H9 (cell line): ENCODE data around the gene BACH1. TPM values are rescaled to one million over a fixed set of nuclear protein-coding genes. Genes with fewer than 3 reads are reported as not detected.

ENCODE experiments used
- DNase-seq: peaks from one replicate; pipeline ENCODE4 v3.0.0-alpha.2; 2017
- H2AFZ ChIP-seq: one replicate; pipeline ENCODE4 v1.6.1; 2013; ENCODE audit warnings: mild to moderate bottlenecking, low read length, control low read depth, moderate library complexity
- H2AK5ac ChIP-seq: 2 replicates; pipeline ENCODE4 v1.6.1; 2013; ENCODE audit warnings: low read length, control low read depth, mixed read lengths; ENCODE audit not compliant: insufficient read length
- H2BK120ac ChIP-seq: one replicate; pipeline ENCODE4 v1.6.1; 2013; ENCODE audit warnings: low read depth, mild to moderate bottlenecking, low read length, control low read depth, inconsistent platforms; ENCODE audit not compliant: poor library complexity, severe bottlenecking
- H2BK12ac ChIP-seq: 2 replicates; pipeline ENCODE4 v1.6.1; 2013; ENCODE audit warnings: low read length, control low read depth, mixed read lengths, low read depth; ENCODE audit not compliant: insufficient read length
- H2BK15ac ChIP-seq: 2 replicates; pipeline ENCODE4 v1.6.1; 2013; ENCODE audit warnings: low read depth, low read length, control low read depth
- H2BK20ac ChIP-seq: one replicate; pipeline ENCODE4 v1.6.1; 2013; ENCODE audit warnings: low read depth, mild to moderate bottlenecking, low read length, control low read depth, inconsistent platforms; ENCODE audit not compliant: poor library complexity, severe bottlenecking
- H2BK5ac ChIP-seq: 2 replicates; pipeline ENCODE4 v1.6.1; 2013; ENCODE audit warnings: low read length, control low read depth, mixed read lengths; ENCODE audit not compliant: insufficient read length
- H3K14ac ChIP-seq: 2 replicates; pipeline ENCODE4 v1.6.1; 2013; ENCODE audit warnings: low read length, control low read depth; ENCODE audit not compliant: insufficient read depth
- H3K18ac ChIP-seq: 2 replicates; pipeline ENCODE4 v1.6.1; 2013; ENCODE audit warnings: low read depth, mild to moderate bottlenecking, mixed read lengths, low read length, control low read depth; ENCODE audit not compliant: insufficient read length
- H3K23ac ChIP-seq: 2 replicates; pipeline ENCODE4 v1.6.1; 2013; ENCODE audit warnings: low read length, control low read depth, mixed read lengths, low read depth; ENCODE audit not compliant: insufficient read length
- H3K23me2 ChIP-seq: 2 replicates; pipeline ENCODE4 v1.6.1; 2013; ENCODE audit warnings: low read depth, mild to moderate bottlenecking, mixed read lengths, low read length, control low read depth; ENCODE audit not compliant: insufficient read length, poor library complexity, severe bottlenecking
- H3K27ac ChIP-seq: 2 replicates; pipeline ENCODE4 v1.5.1; 2013; ENCODE audit warnings: low read length, control low read depth, mixed read lengths, low read depth; ENCODE audit not compliant: insufficient read length
- H3K27me3 ChIP-seq: 2 replicates; pipeline ENCODE4 v1.6.1; 2013; ENCODE audit warnings: low read length, control low read depth, inconsistent platforms; ENCODE audit not compliant: insufficient read depth
- H3K4ac ChIP-seq: 2 replicates; pipeline ENCODE4 v1.6.1; 2013; ENCODE audit warnings: low read depth, mild to moderate bottlenecking, control low read depth, inconsistent platforms, low read length, moderate library complexity
- H3K4me1 ChIP-seq: 2 replicates; pipeline ENCODE4 v1.6.1; 2013; ENCODE audit warnings: low read length, control low read depth, inconsistent platforms; ENCODE audit not compliant: insufficient read depth
- H3K4me2 ChIP-seq: 2 replicates; pipeline ENCODE4 v1.6.1; 2013; ENCODE audit warnings: low read length, control low read depth, mixed read lengths; ENCODE audit not compliant: insufficient read length, insufficient read depth
- H3K56ac ChIP-seq: 2 replicates; pipeline ENCODE4 v1.6.1; 2013; ENCODE audit warnings: low read depth, mild to moderate bottlenecking, mixed read lengths, low read length, control low read depth; ENCODE audit not compliant: insufficient read length
- H3K79me1 ChIP-seq: 2 replicates; pipeline ENCODE4 v1.6.1; 2013; ENCODE audit warnings: low read depth, mild to moderate bottlenecking, moderate library complexity, low read length, control low read depth, inconsistent platforms; ENCODE audit not compliant: insufficient read depth, poor library complexity, severe bottlenecking
- H3K79me2 ChIP-seq: 2 replicates; pipeline ENCODE4 v1.6.1; 2013; ENCODE audit warnings: low read length, control low read depth, inconsistent platforms; ENCODE audit not compliant: insufficient read depth
- H3K9ac ChIP-seq: 2 replicates; pipeline ENCODE4 v1.6.1; 2013; ENCODE audit warnings: low read length, control low read depth, mixed read lengths; ENCODE audit not compliant: insufficient read length; ENCODE audit errors: extremely low read depth
- H3K9me3 ChIP-seq: one replicate; pipeline ENCODE4 v1.6.1; 2013; ENCODE audit warnings: low read depth, low read length, inconsistent platforms; ENCODE audit not compliant: control insufficient read depth
- H3T11ph ChIP-seq: one replicate; pipeline ENCODE4 v1.6.1; 2013; ENCODE audit warnings: mild to moderate bottlenecking, low read length, control low read depth, inconsistent platforms
- H4K20me1 ChIP-seq: one replicate; pipeline ENCODE4 v1.6.1; 2013; ENCODE audit not compliant: control insufficient read depth, insufficient read length, insufficient read depth
- H4K5ac ChIP-seq: 2 replicates; pipeline ENCODE4 v1.6.1; 2013; ENCODE audit warnings: low read depth, mild to moderate bottlenecking, mixed read lengths, low read length, control low read depth; ENCODE audit not compliant: insufficient read length
- H4K8ac ChIP-seq: replicated peaks from 2 replicates; pipeline ENCODE4 v1.6.1; 2013; ENCODE audit warnings: low read length, control low read depth, mixed read lengths, low read depth; ENCODE audit not compliant: insufficient read length
- H4K91ac ChIP-seq: 2 replicates; pipeline ENCODE4 v1.6.1; 2013; ENCODE audit warnings: low read depth, mild to moderate bottlenecking, moderate library complexity, mixed read lengths, low read length, control low read depth; ENCODE audit not compliant: insufficient read length
- H3K27ac Mint-ChIP-seq, 3 experiments: 2 replicates in 2 of 3; 3 replicates in 1 of 3; pipeline ENCODE4 v1.8.0; 2020 to 2021; ENCODE audit warnings: mixed read lengths in 3 of 3, mild to moderate bottlenecking in 1 of 3, moderate library complexity in 1 of 3
- H3K27me3 Mint-ChIP-seq: 2 replicates; pipeline ENCODE4 v1.8.0; 2021; ENCODE audit warnings: low read depth, mild to moderate bottlenecking, moderate library complexity, mixed read lengths
- H3K36me3 Mint-ChIP-seq, 3 experiments: 2 replicates in 2 of 3; 3 replicates in 1 of 3; pipeline ENCODE4 v1.8.0; 2020 to 2021; ENCODE audit warnings: low read depth in 3 of 3, mixed read lengths in 3 of 3; ENCODE audit not compliant: insufficient read depth in 1 of 3
- H3K4me1 Mint-ChIP-seq, 2 experiments: 2 replicates each; pipeline ENCODE4 v1.8.0; 2020; ENCODE audit warnings: mixed read lengths in 2 of 2
- H3K4me3 Mint-ChIP-seq, 2 experiments: 2 replicates in 1 of 2; 3 replicates in 1 of 2; pipeline ENCODE4 v1.8.0; 2020 to 2021; ENCODE audit warnings: mild to moderate bottlenecking in 2 of 2, mixed read lengths in 2 of 2, moderate library complexity in 1 of 2
- H3K9me3 Mint-ChIP-seq, 2 experiments: 2 replicates in 1 of 2; 3 replicates in 1 of 2; pipeline ENCODE4 v1.8.0; 2020; ENCODE audit warnings: mild to moderate bottlenecking in 2 of 2, mixed read lengths in 2 of 2, moderate library complexity in 1 of 2
- WGBS: extraction: QIAGEN DNeasy Blood & Tissue Kit; methylation state at CpG from one replicate; pipeline ENCODE4 v1.1.7; 2013; ENCODE audit warnings: missing lambda C conversion rate, low lambda C conversion rate, mixed read lengths; ENCODE audit not compliant: insufficient read length; ENCODE audit errors: extremely low coverage; 5-methylcytosine and 5-hydroxymethylcytosine counted together
- total RNA-seq: library from RNA; stranded (reverse); gene quantifications from 2 replicates; pipeline ENCODE4 v1.2.1, GENCODE V29; 2021
- TF ChIP-seq, protein P1 (sequence below): fragments of 200-600 bp; sonication (generic); conservative IDR thresholded peaks from 3 replicates; pipeline ENCODE4 v1.8.0; 2021; ENCODE audit warnings: antibody characterized with exemption, mild to moderate bottlenecking

The BACH1 gene
- total RNA-seq, 1 experiment from 2014 or later: 42.4 TPM

DNA sequence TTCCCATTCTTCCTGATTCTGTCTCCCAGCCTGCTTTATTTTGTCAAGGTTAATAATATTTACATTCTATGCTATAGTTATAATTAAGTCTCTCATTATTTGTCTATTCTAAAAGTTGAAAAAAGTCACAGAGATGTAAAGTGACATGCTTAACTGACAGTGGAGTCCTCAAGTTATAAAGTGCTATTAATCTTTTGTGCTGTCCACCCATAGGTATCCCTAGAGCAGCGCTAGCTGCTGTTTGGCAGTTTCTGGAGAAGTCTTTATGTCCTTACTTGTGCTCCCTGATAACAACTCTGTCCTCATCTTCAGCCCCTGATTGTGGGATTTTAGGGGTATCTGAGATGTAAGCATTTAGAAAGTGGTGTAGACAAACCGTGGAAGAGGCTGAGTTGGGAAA, 13.1 kb downstream of the BACH1 start:
- no peak overlapping the region for H2BK20ac ChIP-seq
- H3K27ac ChIP-seq: no peak overlapping the region
- no peak overlapping the region for H2BK5ac ChIP-seq
- no peak overlapping the region for H3T11ph ChIP-seq
- no peak overlapping the region for H3K14ac ChIP-seq
- H2AFZ ChIP-seq: no peak overlapping the region
- no peaks in the 10 kb centered on the region for H3K9me3 ChIP-seq
- H3K23ac ChIP-seq: no peak overlapping the region
- H3K4me1 Mint-ChIP-seq: peaks cover 17 to 20% of the 10 kb centered on the region in 2 experiments
- H3K56ac ChIP-seq: no peak overlapping the region
- DNase-seq: no peak
- H2AK5ac ChIP-seq: no peak overlapping the region
- H4K20me1 ChIP-seq: no peaks in the 10 kb centered on the region
- H4K5ac ChIP-seq: no peak overlapping the region
- H3K36me3 Mint-ChIP-seq: peaks cover 2 to 18% (median 10%) of the 10 kb centered on the region in 3 experiments; a peak in 5 of 7 replicates
- H3K79me1 ChIP-seq: peaks cover 9% of the 10 kb centered on the region
- H3K27me3 ChIP-seq: no peaks in the 10 kb centered on the region
- no peak overlapping the region for H3K4me3 Mint-ChIP-seq
- no peak overlapping the region for H3K9ac ChIP-seq
- no peak overlapping the region for H2BK15ac ChIP-seq
- peaks cover 35% of the 10 kb centered on the region; the same call in 1 of the 2 replicates for H3K79me2 ChIP-seq
- no peak overlapping the region for H3K4ac ChIP-seq
- no peak overlapping the region for H4K8ac ChIP-seq
- no peak overlapping the region for H2BK12ac ChIP-seq
- H3K18ac ChIP-seq: no peak overlapping the region
- no peaks in the 10 kb centered on the region for H3K27me3 Mint-ChIP-seq
- WGBS: no CpG with 5 or more reads among the region's 2 CpGs
- H3K4me1 ChIP-seq: peaks cover 3% of the 10 kb centered on the region; the same call in 1 of the 2 replicates
- H3K9me3 Mint-ChIP-seq: no peaks in the 10 kb centered on the region
- H3K4me2 ChIP-seq: no peak overlapping the region
- H4K91ac ChIP-seq: no peak overlapping the region
- no peak overlapping the region for H2BK120ac ChIP-seq
- H3K23me2 ChIP-seq: no peaks in the 10 kb centered on the region
- peak overlapping the region in 2 of 3 experiments; percentile 10 to 40; a peak in 1 of 7 replicates for H3K27ac Mint-ChIP-seq
- TF ChIP-seq, protein P1, sequence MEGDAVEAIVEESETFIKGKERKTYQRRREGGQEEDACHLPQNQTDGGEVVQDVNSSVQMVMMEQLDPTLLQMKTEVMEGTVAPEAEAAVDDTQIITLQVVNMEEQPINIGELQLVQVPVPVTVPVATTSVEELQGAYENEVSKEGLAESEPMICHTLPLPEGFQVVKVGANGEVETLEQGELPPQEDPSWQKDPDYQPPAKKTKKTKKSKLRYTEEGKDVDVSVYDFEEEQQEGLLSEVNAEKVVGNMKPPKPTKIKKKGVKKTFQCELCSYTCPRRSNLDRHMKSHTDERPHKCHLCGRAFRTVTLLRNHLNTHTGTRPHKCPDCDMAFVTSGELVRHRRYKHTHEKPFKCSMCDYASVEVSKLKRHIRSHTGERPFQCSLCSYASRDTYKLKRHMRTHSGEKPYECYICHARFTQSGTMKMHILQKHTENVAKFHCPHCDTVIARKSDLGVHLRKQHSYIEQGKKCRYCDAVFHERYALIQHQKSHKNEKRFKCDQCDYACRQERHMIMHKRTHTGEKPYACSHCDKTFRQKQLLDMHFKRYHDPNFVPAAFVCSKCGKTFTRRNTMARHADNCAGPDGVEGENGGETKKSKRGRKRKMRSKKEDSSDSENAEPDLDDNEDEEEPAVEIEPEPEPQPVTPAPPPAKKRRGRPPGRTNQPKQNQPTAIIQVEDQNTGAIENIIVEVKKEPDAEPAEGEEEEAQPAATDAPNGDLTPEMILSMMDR: no peak
